Progenitor cell of endocrine pancreas (in vitro differentiated cells): ENCODE data around the gene MSI2. TPM values are rescaled to one million over a fixed set of nuclear protein-coding genes. Genes with fewer than 3 reads are reported as not detected.

Experiments
- DNase-seq: peaks from one replicate; pipeline ENCODE4 v3.0.0; 2021; ENCODE audit warnings: low spot score; ENCODE audit not compliant: unreplicated experiment
- H3K27ac Mint-ChIP-seq: 2 replicates; pipeline ENCODE4 v1.8.0; 2021; ENCODE audit warnings: mild to moderate bottlenecking, moderate library complexity, mixed read lengths
- H3K27me3 Mint-ChIP-seq: 2 replicates; pipeline ENCODE4 v1.8.0; 2021; ENCODE audit warnings: mixed read lengths
- H3K36me3 Mint-ChIP-seq: 2 replicates; pipeline ENCODE4 v1.8.0; 2022; ENCODE audit warnings: mixed read lengths; ENCODE audit not compliant: insufficient read depth
- H3K4me1 Mint-ChIP-seq: 2 replicates; pipeline ENCODE4 v1.8.0; 2021; ENCODE audit warnings: low read depth, mixed read lengths
- H3K4me3 Mint-ChIP-seq: 2 replicates; pipeline ENCODE4 v1.8.0; 2021; ENCODE audit warnings: low read depth, mild to moderate bottlenecking, moderate library complexity, mixed read lengths
- H3K9me3 Mint-ChIP-seq: 2 replicates; pipeline ENCODE4 v1.8.0; 2021; ENCODE audit warnings: low read depth, mixed read lengths
- CTCF ChIP-seq: fragments of 200-600 bp; sonication (generic); IDR thresholded peaks from one replicate; pipeline ENCODE4 v1.5.0; 2021; ENCODE audit warnings: antibody characterized with exemption, mild to moderate bottlenecking; ENCODE audit not compliant: unreplicated experiment
- total RNA-seq: library from RNA; stranded (reverse); gene quantifications from 2 replicates; pipeline ENCODE4 v1.2.1, GENCODE V29; 2021

The MSI2 gene
- total RNA-seq, 1 donor from 2014 or later: 164 TPM

DNA sequence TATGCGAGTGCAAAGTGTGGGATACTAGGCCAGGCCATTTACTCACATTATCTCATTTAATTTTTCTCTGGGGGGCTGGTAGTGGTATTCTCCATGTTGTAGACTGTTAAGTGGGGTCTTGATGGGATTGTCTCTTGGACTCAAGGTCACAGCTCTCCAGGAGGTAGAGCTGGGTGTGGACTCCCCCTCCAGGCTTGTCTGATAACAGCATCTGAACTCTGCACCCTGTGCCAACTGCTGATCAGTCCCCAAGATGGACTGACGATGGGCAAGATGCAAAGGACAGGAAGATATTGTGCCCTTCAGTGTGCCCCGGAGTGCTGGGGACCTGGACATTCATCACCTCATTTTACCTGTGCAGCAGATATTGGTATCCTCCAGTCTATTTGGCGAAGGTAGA lies 147.8 kb downstream of the MSI2 start:
- Mint-ChIP-seq H3K9me3 (no peaks in the 10 kb centered on the region), H3K4me1 (peaks cover 40% of the 10 kb centered on the region), H3K27ac (no peak overlapping the region), H3K4me3 (no peak overlapping the region), H3K36me3 (peaks cover 4% of the 10 kb centered on the region), H3K27me3 (no peaks in the 10 kb centered on the region)
- no peak for DNase-seq
- TF ChIP-seq CTCF: no peak

DNA sequence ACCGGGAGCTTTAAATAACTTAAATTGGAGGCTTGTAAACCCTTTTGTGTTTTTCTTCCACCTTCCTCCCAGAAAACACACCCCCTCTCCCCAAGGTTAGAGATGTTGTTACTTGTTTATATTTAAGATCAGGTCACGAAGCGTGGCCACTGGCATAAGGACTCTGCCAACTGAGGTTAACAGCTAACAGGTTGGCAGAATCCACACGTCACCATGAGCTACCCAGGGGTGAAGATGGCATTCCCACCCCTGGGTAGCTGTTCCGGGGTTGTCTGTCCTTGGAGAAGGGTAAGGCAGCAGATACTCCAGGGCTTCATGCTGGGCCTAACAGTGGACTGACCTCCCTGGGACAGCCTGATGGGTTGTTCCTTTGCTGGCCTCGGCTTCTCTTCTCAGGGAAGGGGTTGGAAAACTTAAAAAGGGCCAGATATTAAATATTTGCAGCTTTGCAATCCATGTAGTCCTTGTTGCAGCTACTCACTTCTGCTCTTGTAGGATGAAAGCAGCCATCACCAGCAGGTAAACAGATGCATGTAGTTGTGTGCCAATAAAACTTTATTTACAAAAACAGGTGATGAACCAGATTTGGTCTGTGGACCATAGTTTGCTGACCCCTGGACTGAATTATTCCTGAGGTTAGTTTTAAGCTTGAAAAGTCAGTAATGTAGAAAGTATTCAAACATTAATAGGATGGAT lies 148.6 kb downstream of the MSI2 start:
- no peak for TF ChIP-seq CTCF
- Mint-ChIP-seq H3K9me3 (no peaks in the 10 kb centered on the region), H3K27me3 (no peaks in the 10 kb centered on the region), H3K4me3 (no peak overlapping the region), H3K27ac (no peak overlapping the region), H3K36me3 (peaks cover 4% of the 10 kb centered on the region), H3K4me1 (peaks cover 46% of the 10 kb centered on the region)
- no peak for DNase-seq

DNA sequence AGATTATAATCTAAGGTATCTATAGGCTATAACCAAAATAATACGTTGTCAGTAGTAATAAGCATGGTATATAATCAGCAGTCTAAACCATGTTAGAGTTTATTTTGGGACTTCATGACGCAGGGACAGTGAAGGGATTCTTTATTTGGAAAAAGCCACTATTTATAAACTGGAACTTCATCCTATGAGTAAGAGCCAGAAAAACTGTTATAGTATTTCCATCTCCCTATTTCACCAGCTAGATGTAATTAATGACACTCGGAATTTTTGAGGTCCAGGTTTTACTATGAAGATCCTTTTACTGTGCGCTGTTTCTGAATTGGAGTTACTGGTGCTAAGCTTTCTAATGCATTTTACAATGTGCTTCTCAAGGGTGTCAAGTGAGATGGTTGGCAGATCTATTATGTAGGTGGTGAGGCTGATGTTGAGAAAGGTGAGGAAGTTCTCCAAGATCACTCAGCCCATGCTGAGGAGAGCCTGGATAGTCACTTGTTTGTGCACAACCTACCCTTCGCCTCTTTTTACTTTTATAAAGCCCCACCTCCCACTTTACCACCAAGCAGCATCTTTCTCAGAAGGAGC lies 149.3 kb downstream of the MSI2 start:
- no peak for TF ChIP-seq CTCF
- Mint-ChIP-seq H3K4me1 (peaks cover 49% of the 10 kb centered on the region), H3K27me3 (no peaks in the 10 kb centered on the region), H3K27ac (peak overlapping the region; percentile 97), H3K4me3 (no peak overlapping the region), H3K9me3 (no peaks in the 10 kb centered on the region), H3K36me3 (peaks cover 4% of the 10 kb centered on the region)
- no peak for DNase-seq

DNA sequence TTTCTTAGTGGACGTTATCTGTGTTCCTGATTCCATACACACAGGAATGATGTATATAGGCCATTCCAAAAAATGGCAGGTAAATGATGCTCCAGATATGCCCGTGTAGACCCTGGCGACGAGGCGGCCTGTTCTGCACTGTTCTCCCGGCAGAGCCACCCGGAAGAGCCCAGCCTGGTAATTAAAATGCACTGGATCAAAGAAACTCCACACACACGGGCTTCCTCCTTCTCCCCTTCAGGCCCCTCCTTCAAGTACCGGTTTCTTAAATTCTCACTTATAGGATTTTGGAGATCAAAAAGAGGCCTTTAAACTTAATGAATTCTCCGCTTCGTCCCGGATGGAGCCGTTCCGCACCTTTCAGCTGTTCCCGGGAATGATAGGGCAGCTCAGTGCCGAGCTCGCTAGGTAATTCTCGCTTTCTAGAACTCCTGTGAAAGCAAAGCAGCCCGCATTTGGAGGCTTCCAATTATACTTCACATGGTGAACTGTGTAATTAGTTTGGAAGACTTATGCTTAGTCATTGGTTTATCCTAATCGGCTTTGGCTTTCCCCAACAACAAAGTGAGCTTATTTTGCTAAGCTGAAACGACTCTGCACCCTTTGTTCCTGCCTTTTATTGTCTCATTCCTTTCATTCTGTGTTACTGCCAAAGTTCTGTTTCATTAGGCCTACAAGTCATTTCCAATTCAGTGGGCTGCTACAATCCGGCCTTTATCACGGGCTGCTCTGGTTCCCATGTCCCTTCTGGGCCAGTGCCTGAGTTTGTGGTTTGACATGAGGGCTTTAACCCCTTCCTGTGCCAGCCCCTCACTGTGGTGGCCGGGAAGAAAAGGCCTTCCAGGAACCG lies 150.0 kb downstream of the MSI2 start:
- TF ChIP-seq CTCF: no peak
- Mint-ChIP-seq H3K27me3 (no peaks in the 10 kb centered on the region), H3K4me1 (peaks cover 49% of the 10 kb centered on the region), H3K27ac (peak overlapping the region; percentile 97), H3K4me3 (no peak overlapping the region), H3K36me3 (peaks cover 4% of the 10 kb centered on the region), H3K9me3 (no peaks in the 10 kb centered on the region)
- no peak for DNase-seq

- peak overlapping the region; percentile 97 for H3K27ac Mint-ChIP-seq
- H3K4me3 Mint-ChIP-seq: no peak overlapping the region
- no peaks in the 10 kb centered on the region for H3K9me3 Mint-ChIP-seq
- DNase-seq: no peak
- TF ChIP-seq CTCF: no peak
- peaks cover 4% of the 10 kb centered on the region for H3K36me3 Mint-ChIP-seq
- peaks cover 49% of the 10 kb centered on the region for H3K4me1 Mint-ChIP-seq
- H3K27me3 Mint-ChIP-seq: no peaks in the 10 kb centered on the region
Measured at GRCh38 chr17:57406981-57407286, 150.6 kb downstream of the MSI2 start.
